ENCODE data around the gene NNT. TPM values are rescaled to one million over a fixed set of nuclear protein-coding genes. Genes with fewer than 3 reads are reported as not detected.
"Not testable (repeated sequence)": the region's sequence is repeated elsewhere in the genome, so short reads cannot be mapped to it uniquely, and the experiment has no call there.

NNT gene
- total RNA-seq, 1 donor = 80.3 TPM

DNA sequence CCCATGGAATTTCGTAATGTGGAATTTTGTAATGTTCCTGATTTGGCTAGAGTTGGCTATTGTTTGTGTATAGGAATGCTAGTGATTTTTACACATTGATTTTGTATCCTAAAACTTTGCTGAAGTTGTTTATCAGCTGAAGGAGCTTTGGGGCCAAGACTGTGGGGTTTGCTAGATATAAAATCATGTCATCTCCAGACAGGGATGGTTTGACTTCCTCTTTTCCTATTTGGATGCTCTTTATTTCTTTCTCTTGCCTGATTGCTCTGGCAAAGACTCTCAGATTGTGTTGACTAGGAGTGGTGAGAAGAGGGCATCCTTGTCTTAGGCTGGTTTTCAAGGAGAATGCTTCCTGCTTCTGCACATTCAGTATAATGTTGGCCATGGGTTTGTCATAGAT lies 91.0 kb downstream of the NNT start:
- no peak overlapping the region for H3K4me3 ChIP-seq (ENCODE audit: low read depth, low read length)
- TF ChIP-seq, protein P1, sequence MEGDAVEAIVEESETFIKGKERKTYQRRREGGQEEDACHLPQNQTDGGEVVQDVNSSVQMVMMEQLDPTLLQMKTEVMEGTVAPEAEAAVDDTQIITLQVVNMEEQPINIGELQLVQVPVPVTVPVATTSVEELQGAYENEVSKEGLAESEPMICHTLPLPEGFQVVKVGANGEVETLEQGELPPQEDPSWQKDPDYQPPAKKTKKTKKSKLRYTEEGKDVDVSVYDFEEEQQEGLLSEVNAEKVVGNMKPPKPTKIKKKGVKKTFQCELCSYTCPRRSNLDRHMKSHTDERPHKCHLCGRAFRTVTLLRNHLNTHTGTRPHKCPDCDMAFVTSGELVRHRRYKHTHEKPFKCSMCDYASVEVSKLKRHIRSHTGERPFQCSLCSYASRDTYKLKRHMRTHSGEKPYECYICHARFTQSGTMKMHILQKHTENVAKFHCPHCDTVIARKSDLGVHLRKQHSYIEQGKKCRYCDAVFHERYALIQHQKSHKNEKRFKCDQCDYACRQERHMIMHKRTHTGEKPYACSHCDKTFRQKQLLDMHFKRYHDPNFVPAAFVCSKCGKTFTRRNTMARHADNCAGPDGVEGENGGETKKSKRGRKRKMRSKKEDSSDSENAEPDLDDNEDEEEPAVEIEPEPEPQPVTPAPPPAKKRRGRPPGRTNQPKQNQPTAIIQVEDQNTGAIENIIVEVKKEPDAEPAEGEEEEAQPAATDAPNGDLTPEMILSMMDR (IDR thresholded peaks at IDR 0.05; ENCODE audit: insufficient read depth, low read depth, low read length) = no peak
- no peak for DNase-seq (ENCODE audit: low read depth)

DNA sequence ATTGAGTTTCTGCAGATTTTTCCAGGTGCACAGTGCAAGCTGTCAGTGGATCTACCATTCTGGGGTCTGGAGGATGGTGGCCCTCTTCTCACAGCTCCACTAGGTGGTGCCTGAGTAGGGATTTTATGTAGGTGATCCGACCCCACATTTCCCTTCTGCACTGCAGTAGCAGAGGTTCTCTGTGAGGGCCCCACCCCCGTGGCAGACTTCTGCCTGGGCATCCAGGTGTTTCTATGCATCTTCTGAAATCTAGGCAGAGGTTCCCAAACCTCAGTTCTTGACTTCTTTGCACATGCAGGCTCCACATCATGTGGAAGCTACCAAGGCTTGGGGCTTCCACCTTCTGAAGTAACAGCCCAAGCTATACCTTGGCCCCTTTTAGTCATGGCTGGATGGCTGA lies 93.5 kb downstream of the NNT start:
- not testable (repeated sequence) for DNase-seq (ENCODE audit: low read depth)

DNA sequence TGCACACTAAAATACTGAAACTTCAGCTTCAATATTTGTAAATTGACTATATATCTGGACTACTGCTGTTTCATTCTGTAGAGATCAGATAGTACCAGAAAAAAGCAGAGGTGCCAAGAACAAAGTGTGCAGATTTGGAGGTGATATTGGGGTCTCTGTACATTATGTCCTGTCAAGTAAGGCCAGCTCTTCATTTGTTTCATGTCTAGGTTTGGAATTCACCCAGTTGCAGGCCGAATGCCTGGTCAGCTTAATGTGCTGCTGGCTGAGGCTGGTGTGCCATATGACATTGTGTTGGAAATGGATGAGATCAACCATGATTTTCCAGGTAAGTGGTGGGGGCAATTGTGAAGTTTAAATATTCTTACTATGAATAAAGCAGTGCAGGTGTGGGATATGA lies 96.9 kb downstream of the NNT start:
- TF ChIP-seq, protein P1 (IDR thresholded peaks at IDR 0.05; ENCODE audit: insufficient read depth, low read depth, low read length) = no peak
- DNase-seq (ENCODE audit: low read depth) = no peak
- no peak overlapping the region for H3K4me3 ChIP-seq (ENCODE audit: low read depth, low read length)

More for the DNA sequence above, 93.5 kb downstream of the NNT start:
- H3K4me3 ChIP-seq (ENCODE audit: low read depth, low read length) = not testable (repeated sequence)

DNA sequence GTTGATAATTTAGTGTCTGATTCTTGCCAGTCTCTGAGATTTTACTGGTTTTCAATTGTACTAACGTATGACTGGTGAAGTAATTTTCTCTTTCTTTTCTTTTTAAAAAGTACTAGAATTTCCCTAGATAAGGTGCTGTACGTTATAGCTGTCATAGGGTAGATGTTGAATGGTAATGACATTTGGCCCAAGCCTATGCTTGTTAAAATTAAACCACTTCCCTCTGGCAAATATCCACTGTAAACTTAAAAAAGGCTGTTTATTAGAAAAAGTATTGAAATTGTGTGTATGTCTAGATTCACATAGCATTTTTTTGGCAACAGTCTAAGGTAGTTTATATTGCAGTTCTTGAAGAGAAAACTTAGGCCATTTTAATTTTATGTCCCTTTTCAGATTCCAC lies 97.6 kb downstream of the NNT start:
- TF ChIP-seq, protein P1 (IDR thresholded peaks at IDR 0.05; ENCODE audit: insufficient read depth, low read depth, low read length) = no peak
- peak; percentile 54 for DNase-seq (ENCODE audit: low read depth)
- H3K4me3 ChIP-seq (ENCODE audit: low read depth, low read length) = no peak overlapping the region

DNA sequence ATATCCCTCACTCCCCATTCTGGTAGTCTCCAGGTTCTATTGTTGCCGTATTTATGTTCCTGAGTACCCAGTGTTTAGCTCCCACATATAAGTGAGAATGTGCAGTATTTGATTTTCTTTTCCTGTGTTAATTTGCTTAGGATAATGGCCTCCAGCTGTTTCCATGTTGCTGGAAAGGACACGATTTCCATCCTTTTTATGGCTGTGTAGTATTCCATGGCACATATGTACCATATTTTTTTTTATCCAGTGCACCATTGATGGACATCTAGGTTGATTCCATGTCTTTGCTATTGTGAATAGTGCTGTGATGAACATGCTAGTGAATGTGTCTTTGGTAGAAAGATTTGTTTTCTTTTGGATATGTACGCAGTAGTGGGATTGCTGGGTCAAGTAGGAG lies 98.2 kb downstream of the NNT start:
- no peak overlapping the region for H3K4me3 ChIP-seq (ENCODE audit: low read depth, low read length)
- no peak for DNase-seq (ENCODE audit: low read depth)
- TF ChIP-seq, protein P1 (IDR thresholded peaks at IDR 0.05; ENCODE audit: insufficient read depth, low read depth, low read length) = no peak

DNA sequence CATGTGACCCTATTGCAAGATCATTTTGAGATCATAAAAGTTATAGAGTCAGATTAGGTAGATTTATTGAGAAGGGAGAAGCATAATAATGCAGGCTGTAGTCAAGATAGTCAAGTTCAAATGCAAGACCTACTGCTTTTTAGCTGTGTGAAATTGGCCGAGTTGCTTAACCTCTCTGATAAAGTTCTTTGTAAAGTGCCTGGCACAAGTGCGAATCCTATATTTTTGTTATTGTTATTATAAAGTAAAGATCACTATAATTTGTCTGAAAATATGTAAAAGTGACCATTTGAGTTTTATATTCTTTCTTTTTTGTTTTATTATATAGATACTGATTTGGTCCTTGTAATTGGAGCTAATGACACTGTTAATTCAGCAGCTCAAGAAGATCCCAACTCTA lies 99.3 kb downstream of the NNT start:
- TF ChIP-seq, protein P1 (IDR thresholded peaks at IDR 0.05; ENCODE audit: insufficient read depth, low read depth, low read length) = no peak
- no peak overlapping the region for H3K4me3 ChIP-seq (ENCODE audit: low read depth, low read length)
- no peak for DNase-seq (ENCODE audit: low read depth)

DNA sequence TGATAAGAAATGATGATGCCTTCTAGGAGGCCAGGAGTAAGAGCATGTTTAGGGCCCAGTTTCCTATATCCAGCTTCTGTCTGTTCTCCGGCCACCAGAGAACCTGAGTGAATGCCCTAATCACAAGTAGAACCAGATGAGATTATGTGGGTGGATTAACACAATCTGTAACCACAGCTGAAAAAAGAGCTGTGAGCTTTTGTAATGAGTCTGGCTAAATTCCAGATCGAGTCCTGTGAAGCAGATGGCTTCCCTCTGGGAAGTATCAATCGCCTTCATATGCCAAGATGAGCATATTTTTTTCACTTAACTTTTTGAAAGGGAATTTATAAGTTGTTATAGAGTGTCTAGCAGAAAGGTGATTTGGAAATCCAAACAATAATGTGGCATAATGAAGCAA lies 99.8 kb downstream of the NNT start:
- H3K4me3 ChIP-seq (ENCODE audit: low read depth, low read length) = no peak overlapping the region
- peak; percentile 82 for DNase-seq (ENCODE audit: low read depth)
- TF ChIP-seq, protein P1 (IDR thresholded peaks at IDR 0.05; ENCODE audit: insufficient read depth, low read depth, low read length) = no peak

All from fibroblast of villous mesenchyme (primary cell).